Mesenchymal stem cell (in vitro differentiated cells and primary cell): Measurements from ENCODE around the gene CTNNA1.

Experiments
- DNase-seq: peaks from one replicate; pipeline ENCODE4 v3.0.0-alpha.2; 2013
- H2AFZ ChIP-seq: one replicate; pipeline ENCODE4 v1.6.1; 2013; ENCODE audit warnings: low read depth, mild to moderate bottlenecking, control low read depth, inconsistent platforms, low read length, moderate library complexity
- H2AK5ac ChIP-seq: 2 replicates; pipeline ENCODE4 v1.6.1; 2013; ENCODE audit warnings: low read length, moderate library complexity, mild to moderate bottlenecking, inconsistent platforms; ENCODE audit not compliant: severe bottlenecking
- H2BK120ac ChIP-seq: one replicate; pipeline ENCODE4 v1.6.1; 2013; ENCODE audit warnings: low read depth, mild to moderate bottlenecking, inconsistent platforms, low read length, moderate library complexity
- H2BK12ac ChIP-seq, 2 experiments: one replicate each; pipeline ENCODE4 v1.6.1; 2013; ENCODE audit warnings: inconsistent platforms in 2 of 2, low read length in 2 of 2, mild to moderate bottlenecking in 2 of 2, moderate library complexity in 2 of 2, control low read depth in 1 of 2
- H2BK15ac ChIP-seq: one replicate; pipeline ENCODE4 v1.6.1; 2013; ENCODE audit warnings: mild to moderate bottlenecking, low read depth, inconsistent platforms; ENCODE audit not compliant: poor library complexity, severe bottlenecking
- H2BK5ac ChIP-seq: 2 replicates; pipeline ENCODE4 v1.6.1; 2013; ENCODE audit warnings: low read depth, mild to moderate bottlenecking, low read length, control low read depth, inconsistent platforms; ENCODE audit not compliant: poor library complexity, severe bottlenecking
- H3K14ac ChIP-seq, 2 experiments: one replicate each; pipeline ENCODE4 v1.6.1; 2013; ENCODE audit warnings: inconsistent platforms in 2 of 2, low read length in 2 of 2, control low read depth in 1 of 2, mild to moderate bottlenecking in 1 of 2, moderate library complexity in 1 of 2
- H3K18ac ChIP-seq, 2 experiments: one replicate each; pipeline ENCODE4 v1.6.1; 2013; ENCODE audit warnings: inconsistent platforms in 2 of 2, low read length in 2 of 2, control low read depth in 1 of 2, low read depth in 1 of 2, mild to moderate bottlenecking in 1 of 2
- H3K23ac ChIP-seq, 2 experiments: one replicate each; pipeline ENCODE4 v1.6.1; 2013; ENCODE audit warnings: inconsistent platforms in 2 of 2, low read length in 2 of 2, mild to moderate bottlenecking in 2 of 2, moderate library complexity in 2 of 2, control low read depth in 1 of 2
- H3K27ac ChIP-seq: 2 replicates; pipeline ENCODE4 v1.5.1; 2013; ENCODE audit warnings: mild to moderate bottlenecking, moderate library complexity, low read length, control low read depth, inconsistent platforms; ENCODE audit not compliant: poor library complexity, severe bottlenecking
- H3K27me3 ChIP-seq, 2 experiments: 2 replicates each; pipeline versions ENCODE4 v1.6.1 to v1.7.0; 2013; ENCODE audit warnings: low read length in 2 of 2, mild to moderate bottlenecking in 2 of 2, moderate library complexity in 2 of 2, control low read depth in 1 of 2, inconsistent platforms in 1 of 2; ENCODE audit not compliant: control insufficient read depth in 1 of 2, insufficient read depth in 1 of 2
- H3K36me3 ChIP-seq, 2 experiments: 2 replicates each; pipeline versions ENCODE4 v1.6.1 to v1.7.0; 2013; ENCODE audit warnings: low read length in 2 of 2, control low read depth in 1 of 2, inconsistent platforms in 1 of 2, low read depth in 1 of 2, mild to moderate bottlenecking in 1 of 2; ENCODE audit not compliant: insufficient read depth in 2 of 2, control insufficient read depth in 1 of 2
- H3K4ac ChIP-seq, 2 experiments: one replicate each; pipeline ENCODE4 v1.6.1; 2013; ENCODE audit warnings: inconsistent platforms in 2 of 2, low read length in 2 of 2, mild to moderate bottlenecking in 2 of 2, moderate library complexity in 2 of 2, control low read depth in 1 of 2, low read depth in 1 of 2
- H3K4me1 ChIP-seq: 2 replicates; pipeline ENCODE4 v1.6.1; 2013; ENCODE audit warnings: low read depth, low read length, control low read depth; ENCODE audit not compliant: control insufficient read depth, insufficient read depth
- H3K4me2 ChIP-seq: 2 replicates; pipeline ENCODE4 v1.6.1; 2013; ENCODE audit warnings: low read length, mild to moderate bottlenecking, inconsistent platforms; ENCODE audit not compliant: poor library complexity, severe bottlenecking
- H3K4me3 ChIP-seq, 2 experiments: 2 replicates each; pipeline versions ENCODE4 v1.5.1 to v1.7.0; 2013; ENCODE audit warnings: low read length in 2 of 2, mild to moderate bottlenecking in 2 of 2, control low read depth in 1 of 2, low read depth in 1 of 2; ENCODE audit not compliant: insufficient read depth in 1 of 2
- H3K79me1 ChIP-seq: replicated peaks from 2 replicates; pipeline ENCODE4 v1.6.1; 2013; ENCODE audit warnings: mild to moderate bottlenecking, control low read depth, low read length, inconsistent platforms; ENCODE audit not compliant: poor library complexity, severe bottlenecking
- H3K9ac ChIP-seq: 2 replicates; pipeline ENCODE4 v1.7.0; 2013; ENCODE audit warnings: mild to moderate bottlenecking, low read length, moderate library complexity
- H3K9me3 ChIP-seq: 2 replicates; pipeline ENCODE4 v1.7.0; 2013; ENCODE audit warnings: mild to moderate bottlenecking, low read length; ENCODE audit not compliant: control insufficient read depth
- H4K8ac ChIP-seq: one replicate; pipeline ENCODE4 v1.6.1; 2013; ENCODE audit warnings: inconsistent platforms, mild to moderate bottlenecking, low read length, moderate library complexity
- H4K91ac ChIP-seq: one replicate; pipeline ENCODE4 v1.6.1; 2013; ENCODE audit warnings: mild to moderate bottlenecking, low read length, inconsistent platforms
- WGBS: methylation state at CpG from one replicate; pipeline ENCODE4 v1.1.7; 2013; ENCODE audit warnings: mixed read lengths; 5-methylcytosine and 5-hydroxymethylcytosine counted together

The CTNNA1 gene

DNA sequence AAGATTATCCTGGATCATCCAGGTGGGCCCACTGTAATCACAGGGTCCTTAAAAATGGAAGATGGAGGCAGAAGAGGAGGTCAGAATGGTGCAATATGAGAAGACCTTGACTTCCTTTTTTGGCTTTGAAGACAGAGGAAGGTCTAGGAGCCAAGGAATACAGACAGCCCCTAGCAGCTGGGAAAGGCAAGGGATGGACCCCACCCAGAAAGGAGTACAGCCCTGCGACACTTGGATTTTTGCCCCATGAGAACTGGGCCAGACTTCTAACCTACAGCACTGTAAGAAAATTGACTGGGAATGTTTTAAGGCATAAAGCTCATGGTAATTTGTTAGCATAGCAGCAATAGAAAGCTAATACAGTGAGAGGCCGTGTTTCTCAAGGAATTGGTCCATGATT is 188.8 kb downstream of the CTNNA1 start:
- Histone ChIP-seq H3K36me3 (peaks cover 22 to 30% of the 10 kb centered on the region in 2 experiments), H3K18ac (no peak overlapping the region), H3K4ac (no peak overlapping the region), H3K9ac (no peak overlapping the region), H2AK5ac (peak overlapping the region; percentile 29), H3K4me1 (peaks cover 39% of the 10 kb centered on the region), H3K23ac (no peak overlapping the region), H3K4me2 (no peak overlapping the region), H3K4me3 (no peak overlapping the region), H3K27ac (no peak overlapping the region), H3K14ac (no peak overlapping the region), H4K91ac (no peak overlapping the region), H2BK120ac (no peak overlapping the region), H3K9me3 (peaks cover 2% of the 10 kb centered on the region), H2BK5ac (no peak overlapping the region), H3K79me1 (no peaks in the 10 kb centered on the region), H2BK15ac (no peak overlapping the region), H3K27me3 (no peaks in the 10 kb centered on the region), H4K8ac (no peak overlapping the region), H2BK12ac (no peak overlapping the region), H2AFZ (no peak overlapping the region)
- whole genome bisulfite sequencing, result 100% methylated on average over 1 of the region's 2 CpGs
- no peak for DNase-seq

DNA sequence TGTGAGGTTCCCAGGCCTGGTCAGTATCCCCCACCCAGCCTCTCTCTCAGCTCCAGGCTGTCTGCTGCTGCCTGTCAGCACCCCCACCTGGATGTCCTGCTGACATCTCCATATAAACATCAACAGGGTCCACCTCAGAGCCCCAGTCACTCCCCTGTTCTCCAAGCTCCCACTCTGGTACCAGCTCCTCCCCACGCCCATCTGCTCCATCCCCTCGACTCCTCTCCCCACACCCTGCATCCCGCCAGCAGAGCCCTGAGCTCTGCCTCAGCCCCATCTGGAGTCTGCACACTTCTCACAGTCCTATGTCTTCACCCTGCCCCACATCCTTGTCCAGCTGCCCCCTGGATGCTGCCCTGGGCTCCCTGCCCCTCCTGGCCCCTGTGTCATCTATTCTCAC is 189.6 kb downstream of the CTNNA1 start:
- H2BK15ac ChIP-seq, result peak overlapping the region; percentile 30
- 81% methylated on average over 3 of the region's 3 CpGs for WGBS
- H3K18ac ChIP-seq, result no peak overlapping the region
- H3K23ac ChIP-seq, result no peak overlapping the region
- H4K91ac ChIP-seq, result no peak overlapping the region
- no peak for DNase-seq
- no peak overlapping the region for H3K27ac ChIP-seq
- no peak overlapping the region for H3K9ac ChIP-seq
- H3K36me3 ChIP-seq, result peaks cover 27% of the 10 kb centered on the region in 2 experiments
- H3K4me3 ChIP-seq, result no peak overlapping the region
- no peaks in the 10 kb centered on the region for H3K27me3 ChIP-seq
- peaks cover 2% of the 10 kb centered on the region for H3K9me3 ChIP-seq
- no peak overlapping the region for H2BK120ac ChIP-seq
- no peak overlapping the region for H2BK12ac ChIP-seq
- no peak overlapping the region for H3K4ac ChIP-seq
- H3K4me2 ChIP-seq, result no peak overlapping the region
- H3K14ac ChIP-seq, result no peak overlapping the region
- no peak overlapping the region for H2AFZ ChIP-seq
- H2AK5ac ChIP-seq, result no peak overlapping the region
- H4K8ac ChIP-seq, result no peak overlapping the region
- no peaks in the 10 kb centered on the region for H3K79me1 ChIP-seq
- peaks cover 42% of the 10 kb centered on the region for H3K4me1 ChIP-seq
- H2BK5ac ChIP-seq, result no peak overlapping the region

GRCh38 chr5:138943599-138944173 is 190.5 kb downstream of the CTNNA1 start:
- no peak overlapping the region for H3K9ac ChIP-seq
- peak overlapping the region; percentile 28 for H2AK5ac ChIP-seq
- 89% methylated on average over 6 of the region's 6 CpGs for WGBS
- H3K36me3 ChIP-seq, result peaks cover 22 to 23% of the 10 kb centered on the region in 2 experiments
- H3K4me2 ChIP-seq, result no peak overlapping the region
- H3K79me1 ChIP-seq, result no peaks in the 10 kb centered on the region
- no peak overlapping the region for H2AFZ ChIP-seq
- no peak overlapping the region for H3K14ac ChIP-seq
- H3K9me3 ChIP-seq, result peaks cover 2% of the 10 kb centered on the region
- H3K27ac ChIP-seq, result peak overlapping the region; percentile 77
- H3K23ac ChIP-seq, result no peak overlapping the region
- H3K4me3 ChIP-seq, result no peak overlapping the region
- H3K27me3 ChIP-seq, result no peaks in the 10 kb centered on the region
- H2BK120ac ChIP-seq, result no peak overlapping the region
- H3K18ac ChIP-seq, result no peak overlapping the region
- no peak overlapping the region for H2BK5ac ChIP-seq
- H2BK15ac ChIP-seq, result no peak overlapping the region
- no peak overlapping the region for H4K91ac ChIP-seq
- no peak overlapping the region for H4K8ac ChIP-seq
- H3K4ac ChIP-seq, result no peak overlapping the region
- no peak overlapping the region for H2BK12ac ChIP-seq
- peaks cover 50% of the 10 kb centered on the region for H3K4me1 ChIP-seq
- no peak for DNase-seq

GRCh38 chr5:138944527-138945322 is 191.5 kb downstream of the CTNNA1 start:
- H3K4me1 ChIP-seq, result peaks cover 58% of the 10 kb centered on the region
- no peak overlapping the region for H2BK12ac ChIP-seq

More at GRCh38 chr5:138944527-138945322, 191.5 kb downstream of the CTNNA1 start:
- H2BK15ac ChIP-seq, result no peak overlapping the region
- WGBS, result 86% methylated on average over 23 of the region's 23 CpGs
- H3K4ac ChIP-seq, result no peak overlapping the region
- peaks cover 21 to 22% of the 10 kb centered on the region in 2 experiments for H3K36me3 ChIP-seq
- H3K27ac ChIP-seq, result peak overlapping the region; percentile 77
- no peaks in the 10 kb centered on the region for H3K79me1 ChIP-seq
- peaks cover 2% of the 10 kb centered on the region for H3K9me3 ChIP-seq
- peak overlapping the region; percentile 12 for H2BK5ac ChIP-seq
- H3K18ac ChIP-seq, result no peak overlapping the region
- H3K27me3 ChIP-seq, result no peaks in the 10 kb centered on the region
- H4K91ac ChIP-seq, result no peak overlapping the region
- no peak overlapping the region for H2BK120ac ChIP-seq
- no peak overlapping the region for H3K23ac ChIP-seq
- no peak overlapping the region for H3K4me3 ChIP-seq
- peak overlapping the region; percentile 67 for H2AK5ac ChIP-seq
- no peak overlapping the region for H2AFZ ChIP-seq
- H3K9ac ChIP-seq, result no peak overlapping the region
- no peak for DNase-seq
- no peak overlapping the region for H4K8ac ChIP-seq
- H3K4me2 ChIP-seq, result no peak overlapping the region
- H3K14ac ChIP-seq, result no peak overlapping the region
